HepG2 (cell line): ENCODE results near the gene RMDN2. TPM values are rescaled to one million over a fixed set of nuclear protein-coding genes. Genes with fewer than 3 reads are reported as not detected.

Experiments used
- ATAC-seq: fragments of 200-7000 bp; cut with Tn5 transposase; 3 replicates; pipeline ENCODE4 v1.9.1; 2020; ENCODE audit warnings: mild to moderate bottlenecking, moderate library complexity
- BruUV-seq: library from RNA; stranded (reverse); fragments of 400-500 nt; replicated peaks from 2 replicates; lab custom pipeline; 2021; lab: Mats Ljungman, UMichigan
- CTCF ChIA-PET: fragments of 300-600 bp; formaldehyde crosslinking; extraction: SDS; loops from one replicate; lab custom pipeline; 2021; ENCODE audit warnings: low total read pairs, inconsistent platforms, low intra/inter-chr PET ratio; lab: Yijun Ruan, JAX
- POLR2A ChIA-PET: fragments of 350-600 bp; sonication (Branson Sonifier 250); formaldehyde crosslinking; loops from one replicate; lab custom pipeline; 2020; ENCODE audit warnings: antibody characterized with exemption, inconsistent platforms; lab: Yijun Ruan, JAX
- DNase-seq: peaks from one replicate; pipeline ENCODE4 v3.0.0-alpha.2; 2015; ENCODE audit warnings: low spot score
- FAIRE-seq: peaks from 3 replicates; lab custom pipeline; 2011; peaks lifted over from hg19 to GRCh38; lab: Jason Lieb, UNC
- H2AFZ ChIP-seq: one replicate; pipeline ENCODE4 v1.6.1; 2011; ENCODE audit warnings: low read length, inconsistent platforms
- H3K27ac ChIP-seq: fragments of 300-600 bp; 3 replicates; pipeline ENCODE4 v1.8.0; 2011; ENCODE audit warnings: mixed run types, mild to moderate bottlenecking, mixed read lengths, low read length, inconsistent platforms; ENCODE audit not compliant: insufficient read depth; ENCODE audit errors: extremely low read length
- H3K27me3 ChIP-seq, 2 experiments: fragments of 200-600 bp in 1 of 2; 2 replicates in 1 of 2; 3 replicates in 1 of 2; pipeline versions ENCODE4 v1.6.0 to v1.8.0; 2011; ENCODE audit warnings: low read length in 2 of 2, mild to moderate bottlenecking in 2 of 2, moderate library complexity in 2 of 2, inconsistent platforms in 1 of 2; ENCODE audit not compliant: insufficient read depth in 2 of 2, control insufficient read depth in 1 of 2
- H3K36me3 ChIP-seq, 2 experiments: fragments of 200-600 bp in 1 of 2; replicated peaks in 1 of 2; 2 replicates in 1 of 2; 3 replicates in 1 of 2; pipeline versions ENCODE4 v1.5.1 to v1.8.0; 2011; ENCODE audit warnings: low read length in 2 of 2, inconsistent platforms in 1 of 2; ENCODE audit not compliant: insufficient read depth in 2 of 2, control insufficient read depth in 1 of 2
- H3K4me1 ChIP-seq: 2 replicates; pipeline ENCODE4 v1.5.1; 2012; ENCODE audit warnings: low read length, inconsistent platforms; ENCODE audit not compliant: insufficient read depth
- H3K4me2 ChIP-seq: 2 replicates; pipeline ENCODE4 v1.6.0; 2011; ENCODE audit warnings: low read depth, low read length, inconsistent platforms
- H3K4me3 ChIP-seq, 3 experiments: fragments of 200-600 bp in 1 of 3; sonication (generic), shearing (Covaris generic) in 1 of 3; replicated peaks in 1 of 3; 2 replicates each; pipeline ENCODE4 v1.5.1; 2011 to 2016; ENCODE audit warnings: low read length in 3 of 3, inconsistent platforms in 2 of 3, low read depth in 2 of 3, mild to moderate bottlenecking in 2 of 3, control low read depth in 1 of 3, mixed read lengths in 1 of 3; ENCODE audit not compliant: insufficient read depth in 1 of 3
- H3K79me2 ChIP-seq: one replicate; pipeline ENCODE4 v1.6.1; 2011; ENCODE audit warnings: low read length, inconsistent platforms; ENCODE audit not compliant: insufficient read depth
- H3K9ac ChIP-seq: 2 replicates; pipeline ENCODE4 v1.6.0; 2011; ENCODE audit warnings: mild to moderate bottlenecking, low read depth, low read length, inconsistent platforms; ENCODE audit not compliant: insufficient read depth
- H3K9me3 ChIP-seq: 2 replicates; pipeline ENCODE4 v1.5.1; 2012; ENCODE audit warnings: mild to moderate bottlenecking, low read length
- H4K20me1 ChIP-seq: 2 replicates; pipeline ENCODE4 v1.6.0; 2011; ENCODE audit warnings: inconsistent platforms, mild to moderate bottlenecking, low read length, moderate library complexity; ENCODE audit not compliant: insufficient read depth
- CCAR2 ChIP-seq: fragments of 200-400 bp; formaldehyde crosslinking; optimal IDR thresholded peaks from 2 replicates; pipeline ENCODE3; 2018; ENCODE audit warnings: low read depth, mild to moderate bottlenecking, low read length, moderate library complexity
- DMAP1 ChIP-seq: IDR thresholded peaks from 2 replicates; pipeline ENCODE4 v1.6.1; 2016
- HOXA3 ChIP-seq: sonication (generic); formaldehyde crosslinking; IDR thresholded peaks from 2 replicates; pipeline ENCODE4 v1.5.0; 2020; ENCODE audit warnings: missing genetic modification reagents
- IRF2 ChIP-seq: IDR thresholded peaks from 2 replicates; pipeline ENCODE4 v1.6.1; 2018; ENCODE audit warnings: missing genetic modification reagents, missing compliant biosample characterization
- KAT8 ChIP-seq: IDR thresholded peaks from 2 replicates; pipeline ENCODE4 v1.6.1; 2016; ENCODE audit warnings: missing genetic modification reagents, missing compliant biosample characterization
- KLF16 ChIP-seq, 2 experiments: sonication (generic) in 1 of 2; formaldehyde crosslinking in 1 of 2; IDR thresholded peaks; 2 replicates each; pipeline versions ENCODE4 v1.6.1 to v1.8.0; 2016 to 2023; ENCODE audit warnings: missing genetic modification reagents in 2 of 2, missing compliant biosample characterization in 1 of 2
- KMT2B ChIP-seq: IDR thresholded peaks from 2 replicates; pipeline ENCODE4 v1.6.1; 2016; ENCODE audit warnings: missing genetic modification reagents, missing compliant biosample characterization
- MAFG ChIP-seq: sonication (generic); formaldehyde crosslinking; IDR thresholded peaks from 2 replicates; pipeline ENCODE4 v1.5.1; 2020; ENCODE audit warnings: mild to moderate bottlenecking, missing genetic modification reagents
- MATR3 ChIP-seq: sonication (generic); formaldehyde crosslinking; IDR thresholded peaks from 2 replicates; pipeline ENCODE4 v1.4.0; 2020; ENCODE audit warnings: missing genetic modification reagents
- MAZ ChIP-seq, 2 experiments: sonication (generic) in 1 of 2; formaldehyde crosslinking in 1 of 2; IDR thresholded peaks; 2 replicates each; pipeline versions ENCODE4 v1.5.0 to v1.6.1; 2012 to 2020; ENCODE audit warnings: low read depth in 2 of 2, mild to moderate bottlenecking in 2 of 2, borderline replicate concordance in 1 of 2, improper control_type of control experiment in 1 of 2, low read length in 1 of 2, missing genetic modification reagents in 1 of 2, moderate library complexity in 1 of 2
- MTA3 ChIP-seq: sonication (generic); formaldehyde crosslinking; IDR thresholded peaks from 2 replicates; pipeline ENCODE4 v1.4.0; 2020; ENCODE audit warnings: missing genetic modification reagents
- NCOA1 ChIP-seq: sonication (generic); formaldehyde crosslinking; IDR thresholded peaks from 2 replicates; pipeline ENCODE4 v1.9.0; 2021; ENCODE audit warnings: missing genetic modification reagents
- NCOR1 ChIP-seq: fragments of 200-600 bp; sonication (generic); IDR thresholded peaks from 2 replicates; pipeline ENCODE4 v1.7.0; 2017; ENCODE audit warnings: antibody characterized with exemption, low read length, borderline replicate concordance
- NFATC3 ChIP-seq: sonication (generic); formaldehyde crosslinking; IDR thresholded peaks from 2 replicates; pipeline ENCODE4 v1.5.1; 2020; ENCODE audit warnings: mild to moderate bottlenecking, missing genetic modification reagents
- PLRG1 ChIP-seq: fragments of 450-650 bp; conservative IDR thresholded peaks from 2 replicates; pipeline ENCODE4 v1.6.1; 2016
- PPARG ChIP-seq: conservative IDR thresholded peaks from 2 replicates; pipeline ENCODE4 v1.6.1; 2016; ENCODE audit warnings: missing biosample characterization, missing genetic modification reagents
- SALL1 ChIP-seq: sonication (generic); formaldehyde crosslinking; IDR thresholded peaks from 2 replicates; pipeline ENCODE4 v1.8.0; 2022; ENCODE audit warnings: mild to moderate bottlenecking, missing genetic modification reagents
- STAG1 ChIP-seq: sonication (generic); formaldehyde crosslinking; IDR thresholded peaks from 2 replicates; pipeline ENCODE4 v1.4.0; 2020; ENCODE audit warnings: missing genetic modification reagents
- ZBTB3 ChIP-seq: sonication (generic); formaldehyde crosslinking; IDR thresholded peaks from 2 replicates; pipeline ENCODE4 v1.4.0; 2020; ENCODE audit warnings: low read depth, mild to moderate bottlenecking, moderate library complexity, missing genetic modification reagents, borderline replicate concordance
- ZNF138 ChIP-seq: sonication (generic); formaldehyde crosslinking; IDR thresholded peaks from 2 replicates; pipeline ENCODE4 v1.5.0; 2020; ENCODE audit warnings: mild to moderate bottlenecking, low read depth, missing genetic modification reagents
- ZNF207 ChIP-seq: fragments of 450-650 bp; IDR thresholded peaks from 2 replicates; pipeline ENCODE4 v1.6.1; 2016; ENCODE audit warnings: antibody characterized with exemption, borderline replicate concordance
- ZNF724P ChIP-seq: sonication (generic); formaldehyde crosslinking; IDR thresholded peaks from 2 replicates; pipeline ENCODE4 v1.8.0; 2022; ENCODE audit warnings: missing genetic modification reagents, borderline replicate concordance
- ZNF772 ChIP-seq: sonication (generic); formaldehyde crosslinking; IDR thresholded peaks from 2 replicates; pipeline ENCODE4 v1.5.0; 2020; ENCODE audit warnings: mild to moderate bottlenecking, missing genetic modification reagents
- WGBS: methylation state at CpG from one replicate; pipeline ENCODE4 v1.1.6; 2017; ENCODE audit warnings: low lambda C conversion rate; 5-methylcytosine and 5-hydroxymethylcytosine counted together
- in situ Hi-C: cut with HindIII; loops from 2 replicates; pipeline ENCODE4 v1.10.0; 2017; ENCODE audit warnings: low pct_unique_long_range_greater_than_20kb; ENCODE audit not compliant: extremely low pct_ligation_motif_present
- intact Hi-C: fragments of 100-400 bp; cut with micrococcal nuclease; formaldehyde crosslinking; loops from one replicate; pipeline ENCODE4 v1.10.0; 2022; ENCODE audit not compliant: unreplicated experiment
- polyA plus RNA-seq, 8 experiments: library from polyadenylated mRNA; depleted of rRNA in 3 of 8; stranded (reverse) in 7 of 8; unstranded in 1 of 8; fragments of >200 nt; fragmentation: Illumina TruSeq in 4 of 8; extraction: Trizol in 4 of 8; gene quantifications; 2 replicates each; pipeline versions ENCODE4 v1.2.1 to v1.2.3, GENCODE V29; 2011 to 2016; ENCODE audit warnings: low read depth in 4 of 8, missing spikeins in 1 of 8, mixed read lengths in 1 of 8; ENCODE audit not compliant: insufficient read depth in 1 of 8
- total RNA-seq, 5 experiments: library from RNA; depleted of rRNA; stranded (reverse); fragments of >200 nt; fragmentation: Illumina TruSeq; extraction: Trizol; gene quantifications; 2 replicates each; pipeline ENCODE4 v1.2.3, GENCODE V29; 2016; ENCODE audit warnings: low read depth in 1 of 5
- TF ChIP-seq, protein P1 (sequence below): sonication (generic); formaldehyde crosslinking; IDR thresholded peaks from 2 replicates; pipeline ENCODE4 v1.4.0; 2020; ENCODE audit warnings: missing genetic modification reagents
- TF ChIP-seq, protein P2 (sequence below): IDR thresholded peaks from 2 replicates; pipeline ENCODE4 v1.6.1; 2016; ENCODE audit warnings: missing genetic modification reagents, missing compliant biosample characterization
- TF ChIP-seq, protein P3 (sequence below): sonication (generic); formaldehyde crosslinking; IDR thresholded peaks from 2 replicates; pipeline ENCODE4 v1.4.0; 2020; ENCODE audit warnings: missing genetic modification reagents

The RMDN2 gene
- total and polyA plus RNA-seq, 2 of the 13 experiments (the other 11 are each of a cell fraction or from before 2014, with no cell fraction given), result 2.3 to 8.9 TPM

DNA sequence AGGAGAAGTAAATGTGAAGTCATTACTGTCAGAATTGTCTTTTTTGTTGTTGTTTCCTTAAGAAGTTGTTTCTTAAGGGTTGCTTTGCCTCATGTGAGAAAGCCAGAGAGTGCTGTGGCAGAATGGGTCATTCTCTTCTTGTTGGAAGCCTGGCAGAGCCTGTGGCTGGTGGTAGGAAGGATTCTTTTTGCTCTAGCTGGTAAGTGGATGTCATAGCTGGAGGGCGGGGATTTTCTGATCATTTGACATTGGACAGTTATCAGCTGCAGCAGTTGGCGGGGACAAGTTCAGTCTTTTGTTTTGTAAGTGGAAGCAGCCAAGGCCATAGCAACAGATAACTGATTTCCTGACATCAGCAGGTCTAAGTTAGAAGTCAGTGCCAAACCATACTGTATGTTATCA is 5.5 kb upstream of the RMDN2 start:
- WGBS, result 0% methylated on average over 2 of the region's 2 CpGs
- H2AFZ ChIP-seq, result no peak overlapping the region
- intact Hi-C loops, result loop anchor here (2.0 kb wide), 2 partner anchors 23 to 43 kb away; no protein-coding TSS in a partner anchor
- H3K79me2 ChIP-seq, result no peaks in the 10 kb centered on the region
- in situ Hi-C loops, result no loop called here
- no TSS peak for BruUV-seq
- peak overlapping the region; percentile 79 for H3K4me2 ChIP-seq
- H4K20me1 ChIP-seq, result no peaks in the 10 kb centered on the region
- ATAC-seq (peak; percentile 80), DNase-seq (peak; percentile 95), FAIRE-seq (peak; percentile 70)
- CTCF ChIA-PET, result no interaction called here
- peak overlapping the region; percentile 62 for H3K9ac ChIP-seq
- H3K36me3 ChIP-seq, result no peaks in the 10 kb centered on the region
- POLR2A ChIA-PET, result interaction anchor here (1.4 kb wide), 1 partner anchor 43 kb away, joined by 4 read pairs; no protein-coding TSS in a partner anchor
- no peaks in the 10 kb centered on the region for H3K27me3 ChIP-seq
- H3K4me3 ChIP-seq, result peak overlapping the region; percentile 6 to 44 (median 39); a peak in 4 of 6 replicates
- H3K27ac ChIP-seq, result peak overlapping the region; percentile 91
- H3K4me1 ChIP-seq, result peaks cover 94% of the 10 kb centered on the region
- H3K9me3 ChIP-seq, result no peaks in the 10 kb centered on the region
- TF ChIP-seq HOXA3 (CRISPR knock-in tag) (peak; percentile 65), CCAR2 (no peak), ZNF138 (CRISPR knock-in tag) (no peak), ZNF772 (CRISPR knock-in tag) (no peak), SALL1 (CRISPR knock-in tag) (peak; percentile 76), PLRG1 (no peak), IRF2 (0 out of 2 replicates have a peak, but pooled peaks have one; percentile 22), MTA3 (CRISPR knock-in tag) (no peak), PPARG (CRISPR knock-in tag) (peak; percentile 63; the same call in 1 of the 2 replicates), ZBTB3 (CRISPR knock-in tag) (no peak), MAFG (CRISPR knock-in tag) (no peak), STAG1 (CRISPR knock-in tag) (no peak), ZNF207 (no peak), MATR3 (no peak), DMAP1 (CRISPR knock-in tag) (no peak), KAT8 (peak; percentile 24; the same call in 1 of the 2 replicates), KMT2B (0 out of 2 replicates have a peak, but pooled peaks have one; percentile 34), KLF16 (CRISPR knock-in tag; IDR thresholded peaks at IDR 0.05) (no peak), ZNF724P (no peak), NCOA1 (CRISPR knock-in tag) (no peak), NFATC3 (CRISPR knock-in tag) (no peak), NCOR1 (peak; percentile 37; the same call in 1 of the 2 replicates), MAZ (IDR thresholded peaks at IDR 0.05; ENCODE audit: borderline replicate concordance, low read depth, low read length) (no peak), MAZ (CRISPR knock-in tag; IDR thresholded peaks at IDR 0.05; ENCODE audit: low read depth) (no peak)
- TF ChIP-seq, protein P1, sequence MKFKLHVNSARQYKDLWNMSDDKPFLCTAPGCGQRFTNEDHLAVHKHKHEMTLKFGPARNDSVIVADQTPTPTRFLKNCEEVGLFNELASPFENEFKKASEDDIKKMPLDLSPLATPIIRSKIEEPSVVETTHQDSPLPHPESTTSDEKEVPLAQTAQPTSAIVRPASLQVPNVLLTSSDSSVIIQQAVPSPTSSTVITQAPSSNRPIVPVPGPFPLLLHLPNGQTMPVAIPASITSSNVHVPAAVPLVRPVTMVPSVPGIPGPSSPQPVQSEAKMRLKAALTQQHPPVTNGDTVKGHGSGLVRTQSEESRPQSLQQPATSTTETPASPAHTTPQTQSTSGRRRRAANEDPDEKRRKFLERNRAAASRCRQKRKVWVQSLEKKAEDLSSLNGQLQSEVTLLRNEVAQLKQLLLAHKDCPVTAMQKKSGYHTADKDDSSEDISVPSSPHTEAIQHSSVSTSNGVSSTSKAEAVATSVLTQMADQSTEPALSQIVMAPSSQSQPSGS, result peak; percentile 69; the same call in 1 of the 2 replicates
- TF ChIP-seq, protein P2, sequence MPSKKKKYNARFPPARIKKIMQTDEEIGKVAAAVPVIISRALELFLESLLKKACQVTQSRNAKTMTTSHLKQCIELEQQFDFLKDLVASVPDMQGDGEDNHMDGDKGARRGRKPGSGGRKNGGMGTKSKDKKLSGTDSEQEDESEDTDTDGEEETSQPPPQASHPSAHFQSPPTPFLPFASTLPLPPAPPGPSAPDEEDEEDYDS (CRISPR knock-in tag), result peak; percentile 48; the same call in 1 of the 2 replicates
- TF ChIP-seq, protein P3, sequence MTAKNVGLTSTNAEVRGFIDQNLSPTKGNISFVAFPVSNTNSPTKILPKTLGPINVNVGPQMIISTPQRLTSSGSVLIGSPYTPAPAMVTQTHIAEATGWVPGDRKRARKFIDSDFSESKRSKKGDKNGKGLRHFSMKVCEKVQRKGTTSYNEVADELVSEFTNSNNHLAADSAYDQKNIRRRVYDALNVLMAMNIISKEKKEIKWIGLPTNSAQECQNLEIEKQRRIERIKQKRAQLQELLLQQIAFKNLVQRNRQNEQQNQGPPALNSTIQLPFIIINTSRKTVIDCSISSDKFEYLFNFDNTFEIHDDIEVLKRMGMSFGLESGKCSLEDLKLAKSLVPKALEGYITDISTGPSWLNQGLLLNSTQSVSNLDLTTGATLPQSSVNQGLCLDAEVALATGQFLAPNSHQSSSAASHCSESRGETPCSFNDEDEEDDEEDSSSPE, result peak; percentile 52
